ENCODE data around the gene RUNX2. TPM values are rescaled to one million over a fixed set of nuclear protein-coding genes. Genes with fewer than 3 reads are reported as not detected.
A peak's percentile ranks its signal among the peaks of the same experiment; 100 is the strongest.

Gene RUNX2
- total RNA-seq, 1 experiment from 2014 or later = 7.0 TPM

DNA sequence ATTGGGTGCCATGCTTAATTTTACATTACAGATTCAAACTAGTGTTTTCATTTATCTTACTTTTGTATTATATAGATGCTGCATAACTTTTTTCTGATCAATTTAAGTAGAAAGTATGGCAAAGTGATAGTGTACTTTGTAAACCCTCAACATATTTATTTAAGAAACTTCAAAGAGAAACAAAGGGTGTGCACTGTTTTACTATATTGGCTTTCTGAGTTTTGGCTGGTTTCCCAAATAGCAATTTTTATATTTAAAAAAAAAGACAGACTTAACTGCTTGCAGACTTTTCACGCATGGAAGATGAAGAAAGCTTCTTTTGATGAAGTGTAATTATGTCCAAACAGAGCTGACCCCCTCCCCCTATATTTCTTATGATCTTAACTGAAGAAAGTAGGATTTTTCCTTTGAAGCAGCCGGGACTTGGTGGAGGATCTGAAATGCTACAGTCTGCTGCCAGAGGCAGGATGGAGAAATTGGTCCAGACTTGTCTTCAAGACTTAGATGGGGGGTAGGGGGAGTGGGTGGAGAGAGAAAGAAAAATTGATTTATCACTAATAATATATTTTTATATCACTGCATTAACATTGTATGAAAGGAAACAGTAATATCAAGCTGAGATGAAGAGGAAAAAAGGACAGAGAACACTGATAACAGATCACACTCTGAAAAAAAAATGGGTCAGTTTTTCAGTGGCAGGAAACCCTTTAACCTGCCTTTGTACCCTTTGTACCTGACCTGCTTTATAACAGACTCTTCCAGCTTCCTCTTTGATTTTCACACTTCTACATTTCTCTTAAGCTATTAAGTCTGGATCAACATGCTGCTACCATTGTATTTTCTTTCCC is 105.6 kb downstream of the RUNX2 start:
- ChIA-PET POLR2A (no interaction called here), CTCF (no interaction called here)
- H3K27me3 ChIP-seq (ENCODE audit: control insufficient read depth, insufficient read depth, low read length) = no peaks in the 10 kb centered on the region
- H3K4me3 ChIP-seq (ENCODE audit: low read depth in 2 of 2, low read length in 2 of 2) = no peak overlapping the region
- ATAC-seq = no peak
- peaks cover 15% of the 10 kb centered on the region for H3K4me1 ChIP-seq (ENCODE audit: control insufficient read depth, insufficient read depth, low read length)
- in situ Hi-C loops (cut with HindIII; ENCODE audit: low pct_unique_long_range_greater_than_20kb, low sequenced_read_pairs) (no loop called here), intact Hi-C loops (cut with micrococcal nuclease; ENCODE audit: unreplicated experiment) (no loop called here)
- H3K9me3 ChIP-seq (ENCODE audit: control insufficient read depth, insufficient read depth, low read depth, low read length) = no peaks in the 10 kb centered on the region
- DNase-seq (ENCODE audit: low read depth, low spot score) = no peak
- peaks cover 4% of the 10 kb centered on the region; the same call in 1 of the 2 replicates for H3K36me3 ChIP-seq (ENCODE audit: control insufficient read depth, insufficient read depth, low read length)
- TF ChIP-seq TCF7L2 (IDR thresholded peaks at IDR 0.05; ENCODE audit: low read depth, low read length) (no peak), POLR2AphosphoS5 (IDR thresholded peaks at IDR 0.05; ENCODE audit: low read depth, low read length) (no peak), SIN3A (IDR thresholded peaks at IDR 0.05; ENCODE audit: borderline replicate concordance, insufficient read depth, low read depth, low read length) (no peak)
- TF ChIP-seq, protein P1, sequence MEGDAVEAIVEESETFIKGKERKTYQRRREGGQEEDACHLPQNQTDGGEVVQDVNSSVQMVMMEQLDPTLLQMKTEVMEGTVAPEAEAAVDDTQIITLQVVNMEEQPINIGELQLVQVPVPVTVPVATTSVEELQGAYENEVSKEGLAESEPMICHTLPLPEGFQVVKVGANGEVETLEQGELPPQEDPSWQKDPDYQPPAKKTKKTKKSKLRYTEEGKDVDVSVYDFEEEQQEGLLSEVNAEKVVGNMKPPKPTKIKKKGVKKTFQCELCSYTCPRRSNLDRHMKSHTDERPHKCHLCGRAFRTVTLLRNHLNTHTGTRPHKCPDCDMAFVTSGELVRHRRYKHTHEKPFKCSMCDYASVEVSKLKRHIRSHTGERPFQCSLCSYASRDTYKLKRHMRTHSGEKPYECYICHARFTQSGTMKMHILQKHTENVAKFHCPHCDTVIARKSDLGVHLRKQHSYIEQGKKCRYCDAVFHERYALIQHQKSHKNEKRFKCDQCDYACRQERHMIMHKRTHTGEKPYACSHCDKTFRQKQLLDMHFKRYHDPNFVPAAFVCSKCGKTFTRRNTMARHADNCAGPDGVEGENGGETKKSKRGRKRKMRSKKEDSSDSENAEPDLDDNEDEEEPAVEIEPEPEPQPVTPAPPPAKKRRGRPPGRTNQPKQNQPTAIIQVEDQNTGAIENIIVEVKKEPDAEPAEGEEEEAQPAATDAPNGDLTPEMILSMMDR (IDR thresholded peaks at IDR 0.05) = no peak
- TF ChIP-seq, protein P2, sequence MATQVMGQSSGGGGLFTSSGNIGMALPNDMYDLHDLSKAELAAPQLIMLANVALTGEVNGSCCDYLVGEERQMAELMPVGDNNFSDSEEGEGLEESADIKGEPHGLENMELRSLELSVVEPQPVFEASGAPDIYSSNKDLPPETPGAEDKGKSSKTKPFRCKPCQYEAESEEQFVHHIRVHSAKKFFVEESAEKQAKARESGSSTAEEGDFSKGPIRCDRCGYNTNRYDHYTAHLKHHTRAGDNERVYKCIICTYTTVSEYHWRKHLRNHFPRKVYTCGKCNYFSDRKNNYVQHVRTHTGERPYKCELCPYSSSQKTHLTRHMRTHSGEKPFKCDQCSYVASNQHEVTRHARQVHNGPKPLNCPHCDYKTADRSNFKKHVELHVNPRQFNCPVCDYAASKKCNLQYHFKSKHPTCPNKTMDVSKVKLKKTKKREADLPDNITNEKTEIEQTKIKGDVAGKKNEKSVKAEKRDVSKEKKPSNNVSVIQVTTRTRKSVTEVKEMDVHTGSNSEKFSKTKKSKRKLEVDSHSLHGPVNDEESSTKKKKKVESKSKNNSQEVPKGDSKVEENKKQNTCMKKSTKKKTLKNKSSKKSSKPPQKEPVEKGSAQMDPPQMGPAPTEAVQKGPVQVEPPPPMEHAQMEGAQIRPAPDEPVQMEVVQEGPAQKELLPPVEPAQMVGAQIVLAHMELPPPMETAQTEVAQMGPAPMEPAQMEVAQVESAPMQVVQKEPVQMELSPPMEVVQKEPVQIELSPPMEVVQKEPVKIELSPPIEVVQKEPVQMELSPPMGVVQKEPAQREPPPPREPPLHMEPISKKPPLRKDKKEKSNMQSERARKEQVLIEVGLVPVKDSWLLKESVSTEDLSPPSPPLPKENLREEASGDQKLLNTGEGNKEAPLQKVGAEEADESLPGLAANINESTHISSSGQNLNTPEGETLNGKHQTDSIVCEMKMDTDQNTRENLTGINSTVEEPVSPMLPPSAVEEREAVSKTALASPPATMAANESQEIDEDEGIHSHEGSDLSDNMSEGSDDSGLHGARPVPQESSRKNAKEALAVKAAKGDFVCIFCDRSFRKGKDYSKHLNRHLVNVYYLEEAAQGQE (IDR thresholded peaks at IDR 0.05; ENCODE audit: insufficient read depth in 1 of 2, low read depth in 2 of 2, low read length in 1 of 2) = no peak
- H3K27ac ChIP-seq (ENCODE audit: low read length) = peak overlapping the region; percentile 41; the same call in 1 of the 2 replicates
- BruUV-seq (replicated peaks) = no TSS peak

DNA sequence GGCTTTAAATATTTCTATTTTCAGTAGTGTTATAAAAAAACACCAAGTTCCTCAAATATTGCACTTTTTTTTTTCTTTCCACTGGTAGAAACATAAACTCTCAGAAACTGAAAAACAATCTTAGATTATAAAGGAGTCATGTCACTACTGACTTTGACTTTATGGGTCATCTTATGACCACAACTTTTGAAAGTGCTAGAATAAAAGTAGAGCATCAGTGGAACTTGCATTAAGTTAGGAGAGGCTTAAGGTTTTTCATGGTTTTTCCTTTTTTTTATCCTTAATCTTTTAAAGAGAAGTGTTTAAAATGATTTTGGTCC is 106.2 kb downstream of the RUNX2 start:
- DNase-seq (ENCODE audit: low read depth, low spot score) (no peak), ATAC-seq (no peak)
- in situ Hi-C loops (cut with HindIII; ENCODE audit: low pct_unique_long_range_greater_than_20kb, low sequenced_read_pairs) = no loop called here
- intact Hi-C loops (cut with micrococcal nuclease; ENCODE audit: unreplicated experiment) = no loop called here
- ChIA-PET POLR2A (no interaction called here), CTCF (no interaction called here)
- Histone ChIP-seq H3K27me3 (ENCODE audit: control insufficient read depth, insufficient read depth, low read length) (no peaks in the 10 kb centered on the region), H3K9me3 (ENCODE audit: control insufficient read depth, insufficient read depth, low read depth, low read length) (no peaks in the 10 kb centered on the region), H3K4me3 (ENCODE audit: low read depth in 2 of 2, low read length in 2 of 2) (no peak overlapping the region), H3K36me3 (ENCODE audit: control insufficient read depth, insufficient read depth, low read length) (peaks cover 4% of the 10 kb centered on the region; the same call in 1 of the 2 replicates), H3K27ac (ENCODE audit: low read length) (peak overlapping the region; percentile 41; the same call in 1 of the 2 replicates), H3K4me1 (ENCODE audit: control insufficient read depth, insufficient read depth, low read length) (peaks cover 15% of the 10 kb centered on the region)
- BruUV-seq (replicated peaks) = no TSS peak
- TF ChIP-seq POLR2AphosphoS5 (IDR thresholded peaks at IDR 0.05; ENCODE audit: low read depth, low read length) (no peak), SIN3A (IDR thresholded peaks at IDR 0.05; ENCODE audit: borderline replicate concordance, insufficient read depth, low read depth, low read length) (no peak), TCF7L2 (IDR thresholded peaks at IDR 0.05; ENCODE audit: low read depth, low read length) (no peak)
- TF ChIP-seq, protein P1 (IDR thresholded peaks at IDR 0.05) = no peak
- TF ChIP-seq, protein P2 (IDR thresholded peaks at IDR 0.05; ENCODE audit: insufficient read depth in 1 of 2, low read depth in 2 of 2, low read length in 1 of 2) = no peak
